SW480 (cell line): ENCODE data around the gene NFIC.
"Not testable (repeated sequence)": the region's sequence is repeated elsewhere in the genome, so short reads cannot be mapped to it uniquely, and the experiment has no call there.

Experiments used
- DNase-seq: peaks from one replicate; pipeline ENCODE4 v3.0.0-alpha.2; 2016; ENCODE audit warnings: low spot score

Gene NFIC

DNA sequence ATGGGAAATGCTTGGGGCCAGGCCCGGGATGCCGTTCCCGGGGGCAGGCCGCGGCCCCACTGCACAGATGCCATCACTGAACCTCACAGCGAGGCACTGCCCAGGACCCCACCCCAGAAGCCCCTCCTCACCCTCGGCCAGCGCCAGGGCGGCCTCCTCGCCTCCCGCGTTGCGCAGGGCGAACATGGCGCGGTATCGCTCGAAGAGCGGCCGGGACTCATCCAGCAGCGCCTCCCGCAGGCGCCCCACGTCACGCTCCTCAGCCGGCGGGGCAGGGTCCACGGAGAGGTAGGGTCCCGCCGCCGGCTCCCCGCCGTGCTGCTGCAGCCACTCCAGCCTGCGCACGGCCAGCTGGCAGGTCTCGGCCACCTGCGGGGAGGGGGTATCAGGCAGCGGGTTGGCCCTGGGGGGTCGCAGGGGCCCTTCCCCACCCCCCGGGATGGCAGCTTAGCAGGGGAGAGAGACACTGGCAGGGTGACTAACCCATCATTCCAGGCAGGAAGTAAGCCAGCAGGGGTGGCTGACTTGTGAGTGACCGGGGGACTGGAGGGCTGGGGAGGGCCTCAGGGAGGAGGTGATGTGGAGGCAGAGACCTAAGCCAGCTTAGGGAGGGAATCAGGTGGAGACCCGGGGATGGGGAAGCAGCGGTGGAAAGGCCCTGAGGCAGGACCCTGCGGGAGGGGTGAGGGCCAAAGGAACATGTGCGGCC lies 125.9 kb downstream of the NFIC start:
- no peak for DNase-seq

DNA sequence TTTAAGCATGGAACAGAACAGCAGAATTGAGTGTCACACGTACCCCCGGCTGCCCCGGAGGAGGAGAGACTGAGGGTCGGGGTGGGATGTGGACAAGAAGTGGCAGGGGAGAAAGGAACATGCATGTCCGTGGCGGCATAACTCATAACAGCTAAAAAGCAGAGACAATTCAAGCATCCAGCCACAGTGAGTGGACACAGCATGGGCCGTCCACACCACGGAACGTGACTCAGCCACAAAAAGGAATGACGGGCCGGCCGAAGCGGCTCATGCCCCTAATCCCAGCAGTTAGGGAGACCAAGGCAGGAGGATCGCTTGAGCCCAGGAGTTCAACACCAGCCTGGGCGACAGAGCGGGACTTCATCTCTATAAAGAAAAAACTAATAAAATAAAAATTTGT lies 126.5 kb downstream of the NFIC start:
- no peak for DNase-seq

DNA sequence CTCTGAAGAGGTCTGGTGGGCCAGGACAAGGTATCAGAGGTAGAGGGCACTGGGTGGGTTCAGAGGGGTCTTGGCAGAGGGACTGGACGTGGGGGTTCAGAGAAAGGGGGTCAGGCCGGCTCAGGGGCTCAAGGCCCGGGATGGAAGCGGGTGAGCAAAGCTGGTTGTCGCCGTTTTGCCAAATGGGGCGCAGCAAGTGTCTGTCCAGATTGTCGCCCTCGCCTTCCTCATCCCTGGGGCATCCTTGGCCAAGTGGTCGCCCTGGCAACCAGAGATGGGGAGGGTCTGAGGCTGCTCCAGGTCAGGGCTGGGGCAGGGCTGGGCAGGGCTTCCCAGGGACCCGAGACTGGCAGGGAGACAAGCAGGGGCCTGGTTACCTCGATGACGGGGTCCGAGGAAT lies 127.3 kb downstream of the NFIC start:
- DNase-seq = no peak

DNA sequence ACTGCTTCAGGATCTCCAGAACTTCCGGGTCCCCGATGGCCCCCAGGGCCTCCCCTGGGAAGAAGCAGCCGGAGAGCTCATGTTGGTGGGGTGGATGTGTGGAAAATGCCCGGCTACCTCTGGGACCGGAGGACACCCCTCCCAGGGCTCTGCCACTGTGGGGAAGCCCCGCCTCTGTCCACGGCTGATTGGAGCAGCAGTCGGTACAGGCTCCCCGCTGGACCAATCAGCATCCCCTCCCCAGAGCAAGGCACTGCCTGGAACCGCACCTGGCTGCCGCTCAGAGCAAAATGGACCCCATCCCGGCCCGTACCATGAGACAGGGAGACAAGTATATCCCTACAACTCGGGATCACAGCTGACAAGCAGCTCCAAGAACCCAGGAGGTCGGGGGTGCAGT lies 127.7 kb downstream of the NFIC start:
- DNase-seq = no peak

DNA sequence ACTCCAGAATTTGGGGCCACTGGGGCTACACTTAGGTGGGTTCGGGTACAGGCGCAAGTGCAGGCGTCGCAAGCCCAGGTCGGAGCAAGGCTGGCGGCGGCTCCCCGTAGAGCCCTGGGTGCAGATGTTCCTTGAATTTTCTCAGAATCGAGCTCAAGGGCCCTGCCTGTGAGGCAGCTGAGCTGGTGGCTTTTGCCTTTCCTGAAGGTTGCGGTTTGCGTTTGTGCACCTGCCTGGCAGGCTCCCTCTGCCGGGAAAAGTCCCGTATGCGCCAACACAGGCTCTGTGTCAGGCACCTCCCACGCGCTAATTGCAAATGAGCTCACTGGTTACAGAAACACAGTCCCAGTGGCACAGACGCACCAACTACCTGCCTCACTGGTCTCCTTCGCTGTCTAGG lies 128.2 kb downstream of the NFIC start:
- DNase-seq = no peak

DNA sequence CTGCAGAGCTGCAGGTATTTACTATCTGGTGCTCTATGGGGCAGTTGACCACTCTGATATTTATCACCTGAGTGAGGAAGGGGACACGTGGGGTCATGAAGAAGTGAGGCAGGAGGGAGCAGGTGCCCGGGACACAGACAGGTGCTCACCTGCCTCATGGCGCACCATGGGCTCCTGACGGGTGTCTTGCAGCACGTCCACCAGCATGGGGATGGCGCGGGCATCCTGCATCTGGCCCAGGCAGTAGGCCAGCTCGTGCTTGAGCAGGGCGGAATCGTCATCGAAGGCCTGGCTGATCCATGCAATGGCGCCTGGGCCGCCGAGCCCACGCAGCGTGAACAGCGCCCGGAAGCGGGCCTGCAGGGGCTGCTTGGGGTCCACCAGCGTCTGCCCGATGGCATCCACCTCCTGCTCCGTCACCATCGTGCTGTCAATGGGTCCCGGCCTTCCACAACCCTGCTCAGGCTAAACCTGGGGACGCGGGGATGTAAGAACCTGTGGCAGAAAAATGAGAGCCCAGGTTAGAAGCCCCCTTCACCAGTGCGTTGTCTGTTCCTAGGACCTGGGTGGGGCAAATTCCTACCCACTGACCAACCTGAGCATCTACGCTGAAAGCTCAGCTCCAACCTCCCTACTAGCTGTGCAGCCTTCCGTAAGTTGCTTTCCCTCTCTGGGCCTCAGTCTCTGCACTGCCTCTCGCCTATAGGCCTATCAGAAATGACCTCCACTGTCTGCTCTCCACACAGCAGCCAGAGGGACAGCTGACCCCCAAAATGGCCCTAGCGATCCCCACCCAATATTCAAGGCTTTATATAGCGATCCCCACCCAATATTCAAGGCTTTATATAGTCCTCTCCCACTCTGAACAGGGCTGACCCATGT lies 130.2 kb downstream of the NFIC start:
- DNase-seq = no peak

DNA sequence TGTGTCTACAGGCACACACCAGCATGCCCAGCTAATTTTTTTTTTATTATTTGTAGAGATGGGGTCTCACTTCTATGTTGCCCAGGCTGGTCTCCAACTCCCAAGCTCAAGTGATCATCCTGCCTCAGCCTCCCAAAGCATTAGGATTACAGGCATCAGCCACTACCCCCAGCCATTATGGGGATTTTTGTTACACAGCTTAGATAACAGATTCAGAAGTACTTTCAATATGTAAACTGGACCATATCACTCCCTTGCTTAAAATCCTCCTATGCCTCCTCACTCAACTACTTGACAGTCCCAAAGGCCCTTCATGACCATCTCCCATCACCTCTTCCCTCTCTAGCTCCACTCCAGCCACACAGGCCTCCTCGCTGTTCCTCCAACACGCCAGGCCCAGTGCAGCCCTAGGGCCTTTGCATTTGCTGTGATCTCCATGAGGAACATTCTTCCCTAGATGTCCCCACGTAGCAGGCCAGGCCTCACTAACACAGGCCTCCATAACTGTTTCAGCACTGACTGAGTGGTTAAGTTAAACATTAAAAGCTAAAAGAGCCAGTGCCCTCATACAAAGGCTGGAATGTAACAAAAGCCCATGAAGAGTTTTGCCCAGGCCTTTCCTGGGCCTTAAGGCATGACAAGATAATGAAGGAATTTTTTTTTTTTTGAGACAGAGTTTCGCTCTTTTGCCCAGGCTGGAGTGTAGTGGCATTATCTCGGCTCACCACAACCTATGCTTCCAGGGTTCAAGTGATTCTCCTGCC lies 131.6 kb downstream of the NFIC start:
- DNase-seq = no peak

DNA sequence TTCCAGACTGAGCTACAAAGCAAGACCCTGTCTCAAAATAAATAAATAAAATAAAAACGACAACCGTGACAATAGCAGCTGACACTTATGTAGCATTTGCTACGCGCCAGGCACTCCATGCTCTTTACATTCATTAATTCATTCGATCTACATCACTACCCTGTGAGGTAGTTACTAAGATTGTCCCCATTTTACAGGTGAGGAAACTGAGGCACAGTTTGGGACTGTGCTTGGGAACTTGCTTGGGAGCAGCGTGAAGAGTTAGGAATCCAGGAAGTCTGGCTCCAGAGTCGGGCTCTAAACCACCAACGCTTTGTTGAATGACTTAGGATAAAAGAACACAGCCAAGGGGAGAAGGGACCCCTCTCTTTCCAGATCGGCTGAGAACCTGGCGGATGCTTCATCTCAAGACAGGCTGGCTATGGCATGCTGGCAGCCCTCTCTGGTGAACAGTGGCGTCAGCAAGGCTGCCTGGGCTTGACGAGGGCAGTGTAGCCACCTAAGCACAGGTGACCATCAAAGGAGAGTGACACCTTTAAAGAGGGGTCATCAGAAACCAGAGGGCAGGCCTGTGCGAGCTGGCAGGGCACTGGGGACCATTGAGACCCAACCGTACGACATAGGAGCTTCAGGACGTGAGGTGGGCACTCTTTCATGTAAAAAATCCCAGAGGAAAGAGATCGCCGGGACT lies 133.5 kb downstream of the NFIC start:
- no peak for DNase-seq

DNA sequence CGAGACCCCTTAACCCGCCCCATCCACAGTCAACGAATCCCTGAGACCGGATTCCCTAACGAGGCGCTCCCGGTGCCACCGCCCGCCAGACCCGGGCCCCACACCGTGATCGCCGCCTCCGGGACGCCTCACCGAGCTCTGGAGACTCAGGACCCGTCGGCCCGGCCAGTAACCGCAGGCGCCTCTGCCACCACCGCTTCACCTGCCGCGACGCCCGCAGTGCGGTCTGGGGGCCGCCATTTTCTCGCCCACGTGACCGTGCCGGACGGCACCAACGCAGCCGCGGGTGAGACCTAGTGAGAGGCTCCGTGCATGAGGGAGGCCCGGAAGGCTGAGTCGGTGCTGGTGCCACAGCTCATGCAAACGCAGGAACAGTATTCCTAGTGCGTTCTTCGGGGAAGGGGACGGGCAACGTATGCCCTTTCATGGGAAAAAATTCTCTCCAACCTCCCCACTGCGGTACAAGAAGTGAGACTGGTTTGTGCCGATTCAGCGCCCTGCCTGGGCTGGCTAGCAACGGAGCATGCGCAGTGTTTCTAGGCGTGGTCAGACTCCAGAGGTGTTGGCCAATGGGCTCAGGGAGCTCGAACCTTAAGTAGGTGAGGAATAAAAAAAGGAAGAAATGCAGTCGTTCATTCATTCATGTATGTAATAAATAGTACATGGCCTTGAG lies 134.2 kb downstream of the NFIC start, which contains the start of gene DOHH:
Gene DOHH (minus strand): TSS at position 246 of the 673 bp plus-strand sequence. CDS start 3,860 bp downstream, outside the sequence.
- peak; percentile 87 for DNase-seq

DNA sequence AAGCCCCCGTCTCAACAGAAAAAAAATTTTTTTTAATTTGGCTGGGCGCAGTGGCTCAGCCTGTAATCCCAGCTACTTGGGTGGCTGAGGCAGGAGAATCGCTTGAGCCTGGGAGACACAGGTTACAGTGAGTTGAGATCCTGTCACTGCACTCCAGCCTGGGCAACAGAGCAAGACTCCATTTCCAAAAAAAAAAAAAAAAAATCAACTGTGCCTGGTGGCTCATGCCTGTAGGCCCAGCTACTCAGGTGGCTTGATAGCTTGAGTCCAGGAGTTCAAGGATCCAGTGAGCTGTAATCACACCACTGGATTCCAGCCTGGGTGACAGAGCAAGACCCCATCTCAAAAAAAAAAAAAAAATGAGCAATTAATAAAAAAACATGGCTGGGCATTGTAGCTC lies 135.4 kb downstream of the NFIC start:
- DNase-seq = no peak

DNA sequence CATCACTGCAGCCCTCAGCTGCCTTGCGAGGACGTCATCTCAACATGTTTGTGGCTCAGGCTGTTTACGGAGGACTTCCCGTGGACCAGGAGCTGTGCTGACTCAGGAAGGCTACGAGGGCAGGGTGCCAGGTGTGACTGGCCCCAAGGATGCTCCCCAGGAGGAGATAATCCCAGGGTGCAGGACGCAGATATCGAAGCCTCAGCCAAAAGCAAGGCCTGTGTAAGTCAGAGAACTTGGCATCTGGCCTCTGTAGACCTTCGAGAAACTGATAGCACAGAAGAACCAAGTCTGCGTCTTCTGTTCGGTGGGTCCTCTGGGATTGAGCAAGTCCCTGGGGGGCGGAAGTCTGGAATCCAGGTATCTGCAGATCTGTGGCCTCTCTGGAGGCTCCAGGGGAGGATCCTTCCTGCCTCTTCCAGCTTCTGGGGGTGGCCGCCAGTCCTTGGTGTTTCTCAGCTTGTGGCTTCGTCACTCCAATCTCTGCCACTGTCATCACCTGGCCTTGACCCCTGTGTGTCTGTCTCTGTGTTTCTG lies 136.7 kb downstream of the NFIC start:
- DNase-seq = no peak

DNA sequence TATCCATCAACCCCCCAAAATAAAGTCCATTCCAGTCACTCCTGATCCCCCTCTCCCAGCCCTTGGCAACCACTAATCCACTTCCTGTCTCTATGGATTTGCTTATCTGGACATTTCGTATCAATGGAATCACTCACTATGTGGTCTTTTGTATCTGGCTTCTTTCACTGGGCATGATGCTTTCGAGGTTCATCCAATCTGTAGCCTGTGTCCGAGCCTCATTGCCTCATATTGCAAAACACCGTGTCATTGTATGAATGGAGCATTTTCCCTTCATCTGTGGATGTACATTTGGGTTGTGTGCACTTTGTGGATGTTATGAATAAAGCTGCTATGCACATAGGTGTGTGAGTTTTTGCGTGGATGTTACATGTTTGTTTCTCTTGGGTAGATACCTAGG lies 138.4 kb downstream of the NFIC start:
- no peak for DNase-seq

DNA sequence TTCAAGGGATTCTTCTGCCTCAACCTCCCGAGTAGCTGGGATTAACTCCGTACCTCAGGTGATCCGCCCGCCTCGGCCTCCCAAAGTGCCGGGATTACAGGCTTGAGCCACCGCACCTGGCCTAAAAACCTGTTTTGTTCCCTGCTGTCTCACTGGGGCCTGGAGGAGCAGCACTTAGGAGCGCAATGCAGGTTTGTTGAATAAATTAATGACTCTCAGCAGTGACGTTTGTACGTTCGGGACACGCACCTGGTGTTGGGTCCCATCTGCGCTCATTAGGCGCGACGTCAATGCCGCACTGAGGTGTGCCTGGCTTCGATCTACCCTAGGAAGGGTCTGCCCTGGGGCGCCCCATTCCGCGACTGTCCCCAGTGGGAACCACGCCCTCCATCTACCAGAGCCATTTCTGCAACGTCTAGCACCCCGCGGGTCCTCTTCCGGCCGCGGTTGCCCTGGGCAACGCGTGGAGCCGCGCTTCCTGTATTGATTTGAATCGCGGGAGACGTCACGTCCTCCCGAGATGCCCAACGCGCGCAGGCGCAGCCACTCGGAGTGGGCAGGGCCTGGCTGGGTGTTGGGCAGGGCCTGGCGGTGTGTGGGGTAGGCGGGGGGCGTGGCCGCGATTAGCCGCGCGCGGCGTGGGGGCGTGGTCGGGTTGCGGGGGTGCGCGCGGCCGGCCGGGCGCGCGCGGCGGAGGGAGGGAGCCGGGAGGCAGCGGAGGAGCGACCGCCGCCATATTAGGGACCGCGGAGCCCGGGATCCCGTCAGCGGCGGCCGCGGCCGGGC lies 139.4 kb downstream of the NFIC start, which contains the start of gene FZR1:
Gene FZR1 (plus strand): TSS at position 714 of the 786 bp plus-strand sequence. CDS start 16,679 bp downstream, outside the sequence.
- peak; percentile 91 for DNase-seq

DNA sequence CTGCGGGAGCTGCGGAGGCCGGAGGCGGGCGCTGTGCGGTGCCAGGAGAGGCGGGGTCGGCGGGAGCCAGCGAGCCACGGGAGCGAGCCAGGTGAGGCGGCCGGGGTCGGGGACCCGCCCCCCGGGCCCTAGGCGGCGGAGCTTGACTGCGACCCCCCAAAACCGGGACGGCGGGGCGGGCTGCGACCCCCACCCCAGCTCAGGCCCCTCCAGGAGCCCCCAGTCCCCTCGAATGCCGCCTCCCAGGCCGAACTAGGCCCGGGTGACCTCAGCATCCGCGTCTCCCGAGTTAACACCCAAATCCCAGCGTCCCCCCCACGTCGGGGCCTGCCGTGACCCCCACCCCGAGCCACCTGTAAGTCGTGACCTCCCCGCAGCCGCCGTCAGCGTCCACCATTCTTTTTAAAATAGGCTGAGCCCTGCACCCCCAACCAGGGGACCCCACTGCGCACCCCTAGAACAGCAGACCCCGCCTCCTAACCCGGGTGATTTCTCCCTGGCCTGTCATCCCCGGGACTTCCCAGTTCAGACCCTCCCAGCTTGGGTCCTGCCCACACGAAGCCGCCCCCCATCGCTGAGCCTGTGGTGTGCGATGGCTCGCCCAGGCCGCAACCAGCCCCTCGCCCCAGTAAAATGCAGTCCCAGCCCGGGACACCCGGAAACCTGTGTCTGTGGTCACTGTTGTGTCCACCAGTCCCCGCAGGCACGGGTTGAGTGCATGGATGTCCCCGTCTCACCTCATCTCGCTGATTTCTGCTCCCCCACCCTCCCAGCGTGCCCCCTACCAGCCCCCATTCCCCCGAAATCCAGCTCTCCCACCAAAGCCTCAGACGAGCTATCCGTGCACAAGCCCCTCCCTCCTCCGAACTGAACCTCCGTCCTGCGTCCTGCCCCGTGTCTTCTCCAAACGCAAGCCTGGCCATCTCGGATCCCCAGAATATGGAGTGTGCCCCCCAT lies 140.3 kb downstream of the NFIC start:
- no peak for DNase-seq

DNA sequence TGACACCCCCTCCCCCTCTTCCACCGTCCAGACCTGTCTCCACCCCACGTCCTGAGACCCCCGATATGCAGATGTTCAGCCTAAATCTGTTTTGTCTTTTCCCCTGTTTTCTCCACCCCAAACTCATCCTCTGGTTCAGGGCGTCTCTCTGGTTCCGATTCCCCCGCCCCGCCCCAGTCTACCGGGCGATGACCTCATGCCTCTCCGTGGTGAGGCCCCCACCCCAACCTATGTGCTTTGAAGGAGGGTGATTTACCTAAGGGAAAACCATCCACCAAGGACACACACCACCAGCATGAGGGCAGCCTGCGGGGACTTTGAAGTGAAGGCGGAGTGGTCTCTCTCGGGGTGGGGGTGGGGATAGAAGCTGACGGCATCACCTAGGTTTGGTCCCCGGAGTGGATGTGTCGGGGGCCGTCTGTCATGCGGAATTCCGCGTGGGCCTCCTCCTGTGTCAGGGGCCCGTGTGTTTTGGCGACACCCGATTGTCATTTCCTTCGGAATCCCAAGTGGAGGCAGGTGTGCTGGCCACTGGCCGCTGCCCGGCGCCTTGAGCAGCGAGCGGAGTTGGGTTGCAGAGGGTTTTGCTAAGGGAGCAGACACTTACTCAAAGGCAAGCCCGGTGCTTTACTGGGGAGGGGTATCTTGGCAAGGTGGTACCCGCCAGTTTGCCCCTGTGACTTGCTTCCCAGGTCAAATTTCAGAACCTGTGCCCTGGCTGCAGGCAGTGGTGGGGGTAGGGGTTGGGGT lies 141.2 kb downstream of the NFIC start:
- DNase-seq = no peak

DNA sequence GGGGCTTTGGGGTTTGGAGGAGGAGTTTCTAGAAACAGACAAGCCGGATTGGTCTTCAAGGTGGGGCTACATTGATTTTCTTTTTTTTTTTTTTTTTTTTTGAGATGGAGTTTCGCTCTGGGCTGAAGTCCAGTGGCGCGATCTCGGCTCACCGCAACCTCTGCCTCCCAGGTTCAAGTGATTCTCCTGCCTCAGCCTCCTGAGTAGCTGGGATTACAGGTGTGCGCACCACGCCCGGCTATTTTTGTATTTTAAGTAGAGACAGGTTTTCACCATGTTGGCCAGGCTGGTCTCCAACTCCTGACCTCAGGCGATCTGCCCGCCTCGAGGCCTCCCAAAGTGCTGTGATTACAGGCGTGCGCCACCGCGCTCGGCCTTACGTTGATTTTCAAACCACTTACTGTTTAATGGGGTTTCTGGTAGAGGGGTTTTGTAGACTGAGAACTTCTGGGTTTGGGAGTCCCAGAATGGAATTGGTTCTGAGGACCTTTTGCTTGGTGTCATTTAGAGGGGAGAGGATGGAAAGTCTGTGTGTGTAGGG lies 141.8 kb downstream of the NFIC start:
- not testable (repeated sequence) for DNase-seq

DNA sequence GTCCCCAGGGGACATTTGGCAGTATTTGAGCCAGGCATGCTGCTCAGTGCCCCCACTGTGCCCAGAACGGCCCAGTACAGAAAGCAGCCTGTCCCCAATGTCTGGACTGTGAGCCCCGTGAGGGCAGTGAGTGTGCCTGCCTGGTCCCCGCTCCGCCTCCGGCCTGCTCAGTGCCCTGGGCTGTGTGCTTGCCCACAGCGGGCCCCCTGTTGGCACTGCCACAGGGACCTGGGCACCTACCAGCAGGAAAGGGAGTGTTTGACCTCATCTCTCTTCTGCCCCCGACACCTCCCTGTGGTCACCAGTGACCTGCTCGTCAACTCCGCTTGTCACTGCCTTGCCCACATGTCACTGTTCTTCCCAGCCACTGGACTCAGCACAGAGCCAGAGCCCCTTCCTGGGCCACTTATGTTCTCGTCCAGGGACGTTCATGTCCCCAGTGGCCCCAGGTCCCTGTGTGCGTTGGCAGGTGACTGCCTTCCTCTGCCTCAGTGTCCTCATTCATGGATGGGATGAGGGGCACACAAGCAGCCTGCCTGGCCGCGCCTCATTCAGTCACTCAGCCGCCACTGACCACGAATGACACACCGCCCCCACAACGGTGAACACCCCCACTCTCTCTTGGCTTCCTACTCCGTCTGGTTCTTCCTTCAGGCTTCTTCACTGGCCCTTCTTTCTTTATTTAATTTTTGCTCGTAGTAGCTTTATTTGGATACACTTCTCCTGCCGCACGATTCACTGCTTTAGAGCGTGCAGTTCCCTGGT lies 142.6 kb downstream of the NFIC start:
- no peak for DNase-seq
